ENCODE data around the gene CDKN2AIPNL. TPM values are rescaled to one million over a fixed set of nuclear protein-coding genes. Genes with fewer than 3 reads are reported as not detected.
A peak's percentile ranks its signal among the peaks of the same experiment; 100 is the strongest.

Gene CDKN2AIPNL
- total and polyA plus RNA-seq, 2 of the 8 experiments (the other 6 are each of a cell fraction or from before 2014, with no cell fraction given) = 40.0 to 56.3 TPM

GRCh38 chr5:134370871-134371833 is 40.5 kb downstream of the CDKN2AIPNL start, which contains the start of gene UBE2B (continued):
- peak in 1 of 2 experiments; percentile 99; a peak in 2 of 3 replicates for TF ChIP-seq EP300 (IDR thresholded peaks at IDR 0.05; ENCODE audit: borderline replicate concordance in 1 of 2, low read depth in 2 of 2, low read length in 2 of 2)
- no peak for TF ChIP-seq ZNF274 (IDR thresholded peaks at IDR 0.05; ENCODE audit: borderline replicate concordance, extremely low read depth, low read length)
- TF ChIP-seq CTCF (IDR thresholded peaks at IDR 0.05; ENCODE audit: control extremely low read depth in 1 of 3, insufficient read depth in 1 of 3, low read depth in 1 of 3, low read length in 3 of 3) = no peak
- TF ChIP-seq SP1 (IDR thresholded peaks at IDR 0.05; ENCODE audit: low read depth, low read length) = peak; percentile 89
- TF ChIP-seq POLR2AphosphoS5 (IDR thresholded peaks at IDR 0.05; ENCODE audit: low read depth, low read length) = peak; percentile 77
- TF ChIP-seq SAP30 (IDR thresholded peaks at IDR 0.05; ENCODE audit: insufficient read depth, insufficient replicate concordance, low read length) = no peak
- TF ChIP-seq ATF2 (IDR thresholded peaks at IDR 0.05; ENCODE audit: low read length) = peak; percentile 84
- peak; percentile 93 for TF ChIP-seq PHF8 (conservative IDR thresholded peaks at IDR 0.05; ENCODE audit: low read depth, low read length)
- TF ChIP-seq BRCA1 (IDR thresholded peaks at IDR 0.05; ENCODE audit: low read depth, low read length) = no peak
- TF ChIP-seq KDM1A (IDR thresholded peaks at IDR 0.05; ENCODE audit: borderline replicate concordance, low read length) = no peak
- TF ChIP-seq CTBP2 (IDR thresholded peaks at IDR 0.05; ENCODE audit: borderline replicate concordance, insufficient read depth, insufficient read length, low read length) = no peak
